Ovary (tissue), 3 donors: ENCODE results near the gene GSTM2.
A peak's percentile ranks its signal among the peaks of the same experiment; 100 is the strongest.

ENCODE experiments used
- POLR2A ChIP-seq: fragments of 450-650 bp; IDR thresholded peaks from one replicate; pipeline ENCODE4 v1.6.1; 2017; ENCODE audit warnings: antibody characterized with exemption, mild to moderate bottlenecking, moderate library complexity
- TF ChIP-seq, protein P1 (sequence below), 3 donors: fragments of 450-650 bp in 2 of 3; fragments of 200-600 bp in 1 of 3; IDR thresholded peaks; one replicate each; pipeline versions ENCODE4 v1.5.1 to v1.8.0; 2016 to 2022; ENCODE audit warnings: antibody characterized with exemption in 3 of 3, mild to moderate bottlenecking in 1 of 3
- donor health status: DM: no; HTN: no; CAD: no.

DNA sequence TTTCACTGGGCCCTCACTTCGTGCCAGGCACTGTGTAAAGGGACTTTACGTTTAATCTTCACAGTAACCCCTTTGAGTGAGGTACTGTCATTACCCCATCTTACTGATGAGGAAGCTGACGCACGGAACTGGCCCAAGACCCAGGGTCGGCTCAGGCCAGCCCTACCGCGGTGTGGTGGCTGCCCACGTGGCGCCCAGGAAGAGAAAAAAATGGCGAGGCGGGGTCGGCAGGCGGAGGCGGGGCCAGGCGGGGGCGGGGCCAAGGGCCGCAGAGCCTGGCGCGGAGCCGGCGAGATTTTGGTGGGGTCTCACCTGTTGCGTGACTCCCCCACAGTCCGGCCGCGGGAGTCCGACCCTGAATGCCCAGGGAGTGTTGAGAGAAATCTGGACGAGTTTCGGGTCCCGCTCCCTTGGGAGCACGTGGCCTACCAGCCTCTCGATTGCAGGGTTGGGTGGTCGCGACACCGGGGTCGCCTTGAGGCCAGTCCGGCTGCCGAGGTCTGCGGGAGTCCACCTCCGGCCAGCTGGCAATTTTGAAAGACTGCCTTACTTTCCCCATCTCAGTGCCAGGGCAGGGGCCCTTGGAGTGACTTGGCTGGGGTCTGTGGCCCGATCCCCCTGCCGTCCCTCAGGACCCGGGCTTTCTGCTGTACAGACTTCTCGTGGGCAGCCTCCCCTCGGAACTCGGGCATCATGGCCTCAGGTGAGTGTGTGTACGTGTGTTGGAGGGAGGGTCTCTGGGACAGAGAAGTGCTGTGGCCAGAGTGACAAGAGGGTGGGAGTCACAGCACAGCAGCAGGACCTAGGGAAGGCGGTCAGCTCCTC is 48.1 kb upstream of the GSTM2 start, which contains the start of the genes AMPD2 and GNAT2:
- TF ChIP-seq, protein P1, sequence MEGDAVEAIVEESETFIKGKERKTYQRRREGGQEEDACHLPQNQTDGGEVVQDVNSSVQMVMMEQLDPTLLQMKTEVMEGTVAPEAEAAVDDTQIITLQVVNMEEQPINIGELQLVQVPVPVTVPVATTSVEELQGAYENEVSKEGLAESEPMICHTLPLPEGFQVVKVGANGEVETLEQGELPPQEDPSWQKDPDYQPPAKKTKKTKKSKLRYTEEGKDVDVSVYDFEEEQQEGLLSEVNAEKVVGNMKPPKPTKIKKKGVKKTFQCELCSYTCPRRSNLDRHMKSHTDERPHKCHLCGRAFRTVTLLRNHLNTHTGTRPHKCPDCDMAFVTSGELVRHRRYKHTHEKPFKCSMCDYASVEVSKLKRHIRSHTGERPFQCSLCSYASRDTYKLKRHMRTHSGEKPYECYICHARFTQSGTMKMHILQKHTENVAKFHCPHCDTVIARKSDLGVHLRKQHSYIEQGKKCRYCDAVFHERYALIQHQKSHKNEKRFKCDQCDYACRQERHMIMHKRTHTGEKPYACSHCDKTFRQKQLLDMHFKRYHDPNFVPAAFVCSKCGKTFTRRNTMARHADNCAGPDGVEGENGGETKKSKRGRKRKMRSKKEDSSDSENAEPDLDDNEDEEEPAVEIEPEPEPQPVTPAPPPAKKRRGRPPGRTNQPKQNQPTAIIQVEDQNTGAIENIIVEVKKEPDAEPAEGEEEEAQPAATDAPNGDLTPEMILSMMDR (IDR thresholded peaks at IDR 0.05), result no peak
- TF ChIP-seq POLR2A, result peak; percentile 9
